HepG2 (cell line): Measurements from ENCODE around the gene CHRD. TPM values are rescaled to one million over a fixed set of nuclear protein-coding genes. Genes with fewer than 3 reads are reported as not detected.

Experiments used
- AHR ChIP-seq: IDR thresholded peaks from 2 replicates; pipeline ENCODE4 v1.6.1; 2018; ENCODE audit warnings: missing genetic modification reagents, missing compliant biosample characterization
- ATF3 ChIP-seq: sonication (generic); formaldehyde crosslinking; IDR thresholded peaks from 2 replicates; pipeline ENCODE4 v1.4.0; 2020; ENCODE audit warnings: missing genetic modification reagents
- ATF5 ChIP-seq: sonication (generic); formaldehyde crosslinking; IDR thresholded peaks from 2 replicates; pipeline ENCODE4 v1.4.0; 2020; ENCODE audit warnings: mild to moderate bottlenecking, low read depth, missing genetic modification reagents
- ATF7 ChIP-seq, 2 experiments: fragments of 450-650 bp in 1 of 2; sonication (generic) in 1 of 2; formaldehyde crosslinking in 1 of 2; IDR thresholded peaks; 2 replicates each; pipeline versions ENCODE4 v1.4.0 to v1.6.1; 2016 to 2020; ENCODE audit warnings: antibody characterized with exemption in 1 of 2, mild to moderate bottlenecking in 1 of 2, missing genetic modification reagents in 1 of 2
- BATF2 ChIP-seq: sonication (generic); formaldehyde crosslinking; IDR thresholded peaks from 2 replicates; pipeline ENCODE4 v1.8.0; 2022; ENCODE audit warnings: mild to moderate bottlenecking, missing genetic modification reagents, moderate library complexity
- CCDC6 ChIP-seq: sonication (generic); formaldehyde crosslinking; IDR thresholded peaks from 2 replicates; pipeline ENCODE4 v1.8.1; 2022; ENCODE audit warnings: mild to moderate bottlenecking, missing genetic modification reagents, moderate library complexity
- FOXO4 ChIP-seq: sonication (generic); formaldehyde crosslinking; conservative IDR thresholded peaks from 2 replicates; pipeline ENCODE4 v1.8.1; 2023; ENCODE audit warnings: missing genetic modification reagents
- GABPB1 ChIP-seq: IDR thresholded peaks from 2 replicates; pipeline ENCODE4 v1.6.1; 2016; ENCODE audit warnings: mild to moderate bottlenecking, missing genetic modification reagents, moderate library complexity, missing compliant biosample characterization
- GATA4 ChIP-seq: sonication (generic); IDR thresholded peaks from 2 replicates; pipeline ENCODE4 v1.6.1; 2016; ENCODE audit warnings: antibody characterized with exemption, low read depth, borderline replicate concordance
- JUND ChIP-seq: sonication (generic); formaldehyde crosslinking; IDR thresholded peaks from 2 replicates; pipeline ENCODE4 v1.8.0; 2022; ENCODE audit warnings: mild to moderate bottlenecking, missing genetic modification reagents
- MAFF ChIP-seq: IDR thresholded peaks from 2 replicates; pipeline ENCODE4 v1.6.1; 2011; ENCODE audit warnings: low read depth, low read length, improper control_type of control experiment
- MATR3 ChIP-seq: sonication (generic); formaldehyde crosslinking; IDR thresholded peaks from 2 replicates; pipeline ENCODE4 v1.4.0; 2020; ENCODE audit warnings: missing genetic modification reagents
- NFIC ChIP-seq: IDR thresholded peaks from 2 replicates; pipeline ENCODE4 v1.6.1; 2012; ENCODE audit warnings: mild to moderate bottlenecking, low read length, inconsistent platforms
- NR2F6 ChIP-seq, 2 experiments: IDR thresholded peaks; 2 replicates each; pipeline ENCODE4 v1.6.1; 2016; ENCODE audit warnings: antibody characterized with exemption in 1 of 2, mild to moderate bottlenecking in 1 of 2
- PAF1 ChIP-seq: IDR thresholded peaks from 2 replicates; pipeline ENCODE4 v1.6.1; 2016; ENCODE audit warnings: missing genetic modification reagents, missing compliant biosample characterization
- SNAPC2 ChIP-seq: sonication (generic); formaldehyde crosslinking; IDR thresholded peaks from 2 replicates; pipeline ENCODE4 v1.8.1; 2022; ENCODE audit warnings: mild to moderate bottlenecking, missing genetic modification reagents
- SOX13 ChIP-seq, 3 experiments: fragments of 450-650 bp in 1 of 3; sonication (generic) in 1 of 3; formaldehyde crosslinking in 1 of 3; IDR thresholded peaks in 2 of 3; conservative IDR thresholded peaks in 1 of 3; 2 replicates each; pipeline versions ENCODE4 v1.5.0 to v1.6.1; 2016 to 2020; ENCODE audit warnings: antibody characterized with exemption in 1 of 3, mild to moderate bottlenecking in 1 of 3, missing compliant biosample characterization in 1 of 3, missing genetic modification reagents in 1 of 3, moderate library complexity in 1 of 3
- TARDBP ChIP-seq: sonication (generic); formaldehyde crosslinking; IDR thresholded peaks from 2 replicates; pipeline ENCODE4 v1.8.0; 2022; ENCODE audit warnings: mild to moderate bottlenecking, missing genetic modification reagents
- TBL1XR1 ChIP-seq: fragments of 150-350 bp; IDR thresholded peaks from 2 replicates; pipeline ENCODE4 v1.6.1; 2014; ENCODE audit warnings: borderline replicate concordance, low read length; ENCODE audit not compliant: partially characterized antibody
- ZFP41 ChIP-seq: sonication (generic); formaldehyde crosslinking; IDR thresholded peaks from 2 replicates; pipeline ENCODE4 v1.4.0; 2020; ENCODE audit warnings: mild to moderate bottlenecking, missing genetic modification reagents, borderline replicate concordance
- ZFP82 ChIP-seq: sonication (generic); formaldehyde crosslinking; IDR thresholded peaks from 2 replicates; pipeline ENCODE4 v1.5.1; 2020; ENCODE audit warnings: mild to moderate bottlenecking, missing genetic modification reagents, borderline replicate concordance
- ZNF253 ChIP-seq: sonication (generic); formaldehyde crosslinking; IDR thresholded peaks from 2 replicates; pipeline ENCODE4 v1.8.0; 2022; ENCODE audit warnings: mild to moderate bottlenecking, missing genetic modification reagents, borderline replicate concordance
- ZNF292 ChIP-seq: sonication (generic); formaldehyde crosslinking; IDR thresholded peaks from 2 replicates; pipeline ENCODE4 v1.8.1; 2022; ENCODE audit warnings: mild to moderate bottlenecking, low read depth, missing genetic modification reagents, borderline replicate concordance
- ZNF484 ChIP-seq: sonication (generic); formaldehyde crosslinking; IDR thresholded peaks from 2 replicates; pipeline ENCODE4 v1.5.1; 2020; ENCODE audit warnings: mild to moderate bottlenecking, low read depth, missing genetic modification reagents, borderline replicate concordance
- ZNF547 ChIP-seq: sonication (generic); formaldehyde crosslinking; IDR thresholded peaks from 2 replicates; pipeline ENCODE4 v1.5.1; 2020; ENCODE audit warnings: mild to moderate bottlenecking, missing genetic modification reagents
- ZNF7 ChIP-seq: IDR thresholded peaks from 2 replicates; pipeline ENCODE4 v1.6.1; 2016; ENCODE audit warnings: missing biosample characterization, missing genetic modification reagents
- polyA plus RNA-seq, 8 experiments: library from polyadenylated mRNA; depleted of rRNA in 3 of 8; stranded (reverse) in 7 of 8; unstranded in 1 of 8; fragments of >200 nt; fragmentation: Illumina TruSeq in 4 of 8; extraction: Trizol in 4 of 8; gene quantifications; 2 replicates each; pipeline versions ENCODE4 v1.2.1 to v1.2.3, GENCODE V29; 2011 to 2016; ENCODE audit warnings: low read depth in 4 of 8, missing spikeins in 1 of 8, mixed read lengths in 1 of 8; ENCODE audit not compliant: insufficient read depth in 1 of 8
- total RNA-seq, 5 experiments: library from RNA; depleted of rRNA; stranded (reverse); fragments of >200 nt; fragmentation: Illumina TruSeq; extraction: Trizol; gene quantifications; 2 replicates each; pipeline ENCODE4 v1.2.3, GENCODE V29; 2016; ENCODE audit warnings: low read depth in 1 of 5

CHRD gene
- total and polyA plus RNA-seq, 2 of the 13 experiments (the other 11 are each of a cell fraction or from before 2014, with no cell fraction given): 22.2 to 35.2 TPM

GRCh38 chr3:184362668-184363546, 16.9 kb upstream of the CHRD start (continued):
- TF ChIP-seq ZNF547 (CRISPR knock-in tag): 0 out of 2 replicates have a peak, but pooled peaks have one; percentile 50
- no peak; the same call in 1 of the 2 replicates for TF ChIP-seq GATA4
- peak; percentile 83 for TF ChIP-seq TARDBP (CRISPR knock-in tag)
- 0 out of 2 replicates have a peak, but pooled peaks have one; percentile 72 for TF ChIP-seq SNAPC2 (CRISPR knock-in tag)
- no peak for TF ChIP-seq ZNF292 (CRISPR knock-in tag)
- TF ChIP-seq AHR: no peak; the same call in 1 of the 2 replicates
- TF ChIP-seq GABPB1 (CRISPR knock-in tag): peak; percentile 97
- no peak for TF ChIP-seq ZFP41 (CRISPR knock-in tag)
- TF ChIP-seq MAFF: no peak
- TF ChIP-seq ZNF7 (CRISPR knock-in tag): peak; percentile 14; the same call in 1 of the 2 replicates
- no peak; the same call in 1 of the 2 replicates for TF ChIP-seq ATF3
- no peak for TF ChIP-seq BATF2 (CRISPR knock-in tag)
- TF ChIP-seq JUND (CRISPR knock-in tag): no peak
- TF ChIP-seq ATF5 (CRISPR knock-in tag): peak; percentile 80; the same call in 1 of the 2 replicates
- 0 out of 2 replicates have a peak, but pooled peaks have one; percentile 24 for TF ChIP-seq NR2F6 (IDR thresholded peaks at IDR 0.05)
- peak; percentile 50; the same call in 1 of the 2 replicates for TF ChIP-seq NR2F6 (CRISPR knock-in tag; IDR thresholded peaks at IDR 0.05)
- TF ChIP-seq TBL1XR1: no peak
- TF ChIP-seq CCDC6 (CRISPR knock-in tag): peak; percentile 77
- no peak for TF ChIP-seq NFIC
- TF ChIP-seq ZFP82 (CRISPR knock-in tag): peak; percentile 93
- 0 out of 2 replicates have a peak, but pooled peaks have one; percentile 2 for TF ChIP-seq ATF7 (IDR thresholded peaks at IDR 0.05)
- peak; percentile 38; the same call in 1 of the 2 replicates for TF ChIP-seq ATF7 (CRISPR knock-in tag; IDR thresholded peaks at IDR 0.05)
- TF ChIP-seq FOXO4 (CRISPR knock-in tag): 0 out of 2 replicates have a peak, but pooled peaks have one; percentile 26
- TF ChIP-seq SOX13 (IDR thresholded peaks at IDR 0.05): no peak
- TF ChIP-seq SOX13 (CRISPR knock-in tag; conservative IDR thresholded peaks at IDR 0.05 in 1 of 2, IDR thresholded peaks at IDR 0.05 in 1 of 2): peak in 1 of 2 experiments; percentile 14; a peak in 1 of 4 replicates
- peak; percentile 93 for TF ChIP-seq PAF1 (CRISPR knock-in tag)
- no peak for TF ChIP-seq MATR3 (CRISPR knock-in tag)
- TF ChIP-seq ZNF253 (CRISPR knock-in tag): no peak
- TF ChIP-seq ZNF484 (CRISPR knock-in tag): no peak
